ENCODE measurements around the gene TRMT2A. TPM values are rescaled to one million over a fixed set of nuclear protein-coding genes. Genes with fewer than 3 reads are reported as not detected.

The TRMT2A gene
- total RNA-seq, 1 experiment from 2014 or later = 47.1 TPM

GRCh38 chr22:20125201-20126174, 8.5 kb upstream of the TRMT2A start:
- Mint-ChIP-seq H3K4me3 (ENCODE audit: unreplicated experiment) (no peak overlapping the region), H3K27me3 (ENCODE audit: insufficient read depth, unreplicated experiment) (no peaks in the 10 kb centered on the region), H3K4me1 (ENCODE audit: insufficient read depth, unreplicated experiment) (no peaks in the 10 kb centered on the region), H3K36me3 (ENCODE audit: insufficient read depth, unreplicated experiment) (peaks cover 55% of the 10 kb centered on the region), H3K27ac (ENCODE audit: low read depth, unreplicated experiment) (no peak overlapping the region), H3K9me3 (ENCODE audit: unreplicated experiment) (no peaks in the 10 kb centered on the region)
- intact Hi-C loops (cut with micrococcal nuclease) = no loop called here
- TF ChIP-seq CTCF (IDR thresholded peaks at IDR 0.05; ENCODE audit: unreplicated experiment) = no peak
- CTCF ChIA-PET = no interaction called here
- DNase-seq (ENCODE audit: unreplicated experiment) = no peak
- POLR2A ChIA-PET = interaction anchor here (0.5 to 2.2 kb wide), 2 partner anchors 8 to 660 kb away, joined by 3 to 11 read pairs; partner anchors contain the start of gene TRMT2A
- no TSS peak for BruUV-seq (replicated peaks)

GRCh38 chr22:20124083-20124787, 7.2 kb upstream of the TRMT2A start:
- H3K9me3 Mint-ChIP-seq (ENCODE audit: unreplicated experiment) = no peaks in the 10 kb centered on the region
- peaks cover 65% of the 10 kb centered on the region for H3K36me3 Mint-ChIP-seq (ENCODE audit: insufficient read depth, unreplicated experiment)

GRCh38 chr22:20123366-20124082, 6.5 kb upstream of the TRMT2A start:
- peaks cover 70% of the 10 kb centered on the region for H3K36me3 Mint-ChIP-seq (ENCODE audit: insufficient read depth, unreplicated experiment)
- peaks cover 4% of the 10 kb centered on the region for H3K4me1 Mint-ChIP-seq (ENCODE audit: insufficient read depth, unreplicated experiment)
- no peaks in the 10 kb centered on the region for H3K9me3 Mint-ChIP-seq (ENCODE audit: unreplicated experiment)
- no peaks in the 10 kb centered on the region for H3K27me3 Mint-ChIP-seq (ENCODE audit: insufficient read depth, unreplicated experiment)
- intact Hi-C loops (cut with micrococcal nuclease) = no loop called here
- BruUV-seq (replicated peaks) = no TSS peak
- no peak for TF ChIP-seq CTCF (IDR thresholded peaks at IDR 0.05; ENCODE audit: unreplicated experiment)
- ChIA-PET POLR2A (no interaction called here), CTCF (no interaction called here)
- no peak overlapping the region for H3K4me3 Mint-ChIP-seq (ENCODE audit: unreplicated experiment)
- no peak for DNase-seq (ENCODE audit: unreplicated experiment)
- H3K27ac Mint-ChIP-seq (ENCODE audit: low read depth, unreplicated experiment) = no peak overlapping the region

More at GRCh38 chr22:20124083-20124787, 7.2 kb upstream of the TRMT2A start:
- DNase-seq (ENCODE audit: unreplicated experiment) = no peak
- intact Hi-C loops (cut with micrococcal nuclease) = no loop called here
- TF ChIP-seq CTCF (IDR thresholded peaks at IDR 0.05; ENCODE audit: unreplicated experiment) = no peak
- POLR2A ChIA-PET = no interaction called here
- no TSS peak for BruUV-seq (replicated peaks)
- CTCF ChIA-PET = no interaction called here
- no peaks in the 10 kb centered on the region for H3K4me1 Mint-ChIP-seq (ENCODE audit: insufficient read depth, unreplicated experiment)
- H3K27ac Mint-ChIP-seq (ENCODE audit: low read depth, unreplicated experiment) = no peak overlapping the region
- no peak overlapping the region for H3K4me3 Mint-ChIP-seq (ENCODE audit: unreplicated experiment)
- no peaks in the 10 kb centered on the region for H3K27me3 Mint-ChIP-seq (ENCODE audit: insufficient read depth, unreplicated experiment)
